LHCN-M2 (cell line): Measurements from ENCODE around the gene MAN2C1. TPM values are rescaled to one million over a fixed set of nuclear protein-coding genes. Genes with fewer than 3 reads are reported as not detected.
"Not testable (repeated sequence)": the region's sequence is repeated elsewhere in the genome, so short reads cannot be mapped to it uniquely, and the experiment has no call there.

Experiments
- DNase-seq: peaks from one replicate; pipeline ENCODE4 v3.0.0-alpha.2; 2012; ENCODE audit warnings: low read depth
- total RNA-seq: library from RNA; depleted of rRNA; stranded (reverse); fragments of >200 nt; gene quantifications from 2 replicates; pipeline ENCODE4 v1.2.3, GENCODE V29; 2014

Gene MAN2C1
- total RNA-seq, 1 experiment from 2014 or later: 91.5 TPM

- no peak for DNase-seq
Observed at GRCh38 chr15:75346796-75347221, 21.6 kb downstream of the MAN2C1 start, which contains the start of gene NEIL1. Gene NEIL1, plus strand, starts transcription at chr15:75347039. Its CDS starts 1,867 bp downstream, at chr15:75348906.

- not testable (repeated sequence) for DNase-seq
Observed at GRCh38 chr15:75343953-75344352, 24.5 kb downstream of the MAN2C1 start.

DNA sequence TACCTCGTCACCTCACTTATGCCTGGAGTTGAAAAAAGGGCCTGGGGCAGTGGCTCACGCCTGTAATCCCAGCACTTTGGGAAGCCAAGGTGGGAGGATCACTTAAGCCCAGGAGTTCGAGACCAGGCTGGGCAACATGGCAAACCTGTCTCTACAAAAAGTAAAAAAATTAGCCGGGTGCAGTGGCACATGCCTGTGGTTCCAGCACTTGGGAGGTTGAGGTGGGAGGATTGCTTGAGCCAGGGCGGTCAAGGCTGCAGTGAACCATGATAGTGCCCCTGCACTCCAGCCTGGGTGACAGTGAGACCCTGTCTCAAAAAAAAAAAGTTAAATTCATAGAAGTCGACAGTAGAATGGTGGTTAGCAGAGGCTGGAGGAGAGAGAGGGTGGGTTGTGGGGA is 26.2 kb downstream of the MAN2C1 start:
- DNase-seq: no peak

- no peak for DNase-seq
Observed at GRCh38 chr15:75339531-75340240, 28.7 kb downstream of the MAN2C1 start.

GRCh38 chr15:75338661-75339240 is 29.7 kb downstream of the MAN2C1 start:
- no peak for DNase-seq

- peak; percentile 96 for DNase-seq
Observed at GRCh38 chr15:75335705-75336355, 32.6 kb downstream of the MAN2C1 start, which contains the start of gene COMMD4. Gene COMMD4, plus strand, starts transcription at chr15:75336063. Its CDS starts 27 bp downstream, at chr15:75336090.

DNA sequence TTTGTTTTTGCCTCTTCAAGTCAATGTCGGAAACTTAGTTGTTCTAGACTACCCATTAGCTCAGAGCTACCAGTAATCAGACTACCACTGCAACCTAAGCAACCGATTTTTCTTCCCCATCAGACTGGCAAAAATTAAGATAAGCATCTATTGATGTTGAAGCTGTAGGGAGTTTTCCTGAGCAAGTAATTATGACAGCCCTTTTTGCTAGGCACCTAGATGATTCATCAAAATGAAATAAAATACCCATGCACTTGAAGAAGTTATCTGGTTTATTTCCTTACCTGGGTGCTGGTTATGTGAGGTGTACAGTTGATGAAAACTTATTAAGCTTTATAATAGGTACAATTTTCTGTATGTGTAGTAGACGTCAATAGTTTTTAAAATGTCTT is 33.1 kb downstream of the MAN2C1 start:
- DNase-seq: no peak

- DNase-seq: not testable (repeated sequence)
Observed at GRCh38 chr15:75333654-75334419, 34.6 kb downstream of the MAN2C1 start.

- DNase-seq: not testable (repeated sequence)
Observed at GRCh38 chr15:75332093-75332492, 36.3 kb downstream of the MAN2C1 start.

- no peak for DNase-seq
Observed at GRCh38 chr15:75329571-75329970, 38.8 kb downstream of the MAN2C1 start.

GRCh38 chr15:75328493-75329314 is 39.7 kb downstream of the MAN2C1 start:
- no peak for DNase-seq

DNA sequence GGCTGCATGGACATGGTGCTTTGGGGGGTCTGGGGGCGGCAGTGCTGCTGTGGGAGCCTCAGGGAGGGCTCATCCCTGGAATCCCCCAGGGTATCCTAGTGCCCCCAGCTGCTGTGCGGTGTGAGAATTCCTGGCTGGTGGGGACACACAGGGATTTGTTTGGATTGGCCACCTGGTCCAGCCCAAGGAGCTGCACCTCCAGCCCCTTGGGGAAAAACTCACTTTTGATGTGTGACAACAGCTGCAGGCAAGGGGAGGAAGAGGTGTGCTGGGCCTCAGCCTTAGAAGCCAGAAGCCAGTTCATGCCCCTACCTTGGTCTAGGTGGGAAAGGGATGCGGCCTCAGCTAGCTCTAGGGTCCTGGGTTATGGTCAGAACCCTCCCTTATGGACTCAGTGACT is 40.9 kb downstream of the MAN2C1 start:
- DNase-seq: no peak

- no peak for DNase-seq
Observed at GRCh38 chr15:75327005-75327404, 41.4 kb downstream of the MAN2C1 start.

- DNase-seq: no peak
Observed at GRCh38 chr15:75325922-75326321, 42.5 kb downstream of the MAN2C1 start.

DNA sequence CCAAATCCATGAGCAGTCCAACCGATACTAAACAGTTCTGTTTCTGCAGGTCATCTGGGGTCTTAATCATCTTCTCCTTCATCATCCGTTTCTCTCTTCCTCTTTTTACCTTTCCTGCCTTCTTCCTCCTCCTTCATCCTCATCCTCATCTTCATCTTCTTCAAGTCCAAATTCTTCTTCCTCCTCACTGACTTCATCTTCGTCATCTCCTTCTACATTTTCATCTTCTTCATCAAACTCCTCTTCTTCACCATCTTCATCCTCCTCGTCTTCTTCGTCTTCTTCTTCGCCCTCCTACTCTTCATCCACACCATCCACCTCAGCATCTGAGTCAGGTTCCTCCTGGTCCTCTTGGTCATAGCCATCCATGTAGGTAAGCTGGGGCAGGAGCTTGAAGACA is 46.7 kb downstream of the MAN2C1 start:
- no peak for DNase-seq

DNA sequence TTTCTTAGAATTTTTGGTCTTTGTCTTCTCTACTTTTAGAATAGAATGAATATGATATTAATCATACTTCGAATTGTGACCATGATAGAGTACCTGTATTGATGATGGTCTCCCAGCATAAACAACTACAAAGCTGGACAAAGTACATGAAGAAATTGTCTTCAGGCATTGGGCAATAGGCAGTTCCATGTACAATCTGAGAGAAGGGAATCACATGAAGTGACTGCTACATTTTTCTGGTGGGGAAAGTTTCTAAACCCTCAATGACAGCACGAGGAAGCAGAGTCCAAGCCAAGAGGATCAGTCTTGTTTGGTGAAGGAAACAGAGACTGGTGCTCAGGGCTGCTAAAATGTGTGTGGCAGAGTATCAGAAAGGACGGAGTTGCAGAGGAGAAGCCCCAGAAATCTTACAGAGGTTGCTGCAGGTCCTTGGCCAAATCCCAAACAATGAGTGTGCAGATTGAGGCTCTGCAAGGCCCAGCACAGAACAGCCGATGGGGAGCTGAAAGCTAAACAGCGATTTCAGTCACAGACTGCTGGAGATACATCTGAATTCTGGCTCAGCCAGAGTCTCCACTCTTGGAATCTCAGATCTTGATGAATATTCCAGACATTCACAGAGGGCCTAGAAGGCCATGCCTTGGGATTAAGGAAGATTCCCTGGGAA is 49.0 kb downstream of the MAN2C1 start:
- DNase-seq: not testable (repeated sequence)

- no peak for DNase-seq
Observed at GRCh38 chr15:75314552-75315290, 53.7 kb downstream of the MAN2C1 start.

GRCh38 chr15:75313116-75313845 is 55.1 kb downstream of the MAN2C1 start:
- no peak for DNase-seq

DNA sequence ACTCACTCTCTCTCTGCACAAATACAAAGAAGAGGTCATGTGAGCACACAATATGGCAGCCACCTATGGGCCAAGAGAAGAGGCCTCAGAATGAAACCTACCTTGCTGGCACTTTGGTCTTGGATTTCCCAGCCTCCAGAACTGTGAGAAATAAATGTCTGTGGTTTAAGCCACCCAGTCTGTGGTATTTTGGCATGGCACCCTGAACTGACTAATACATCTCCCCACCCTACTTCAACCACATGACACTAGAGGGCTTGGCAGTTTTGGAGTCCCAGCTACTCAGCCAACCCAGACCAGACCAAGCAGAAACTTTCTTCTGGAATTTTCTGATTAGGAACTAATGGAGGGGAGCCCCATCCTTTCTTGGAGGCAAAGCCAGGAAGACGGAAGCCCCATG is 55.9 kb downstream of the MAN2C1 start:
- DNase-seq: peak; percentile 54
